GM12878 (cell line): Measurements from ENCODE around the gene HSD17B14.

Experiments used
- CREB1 ChIP-seq: IDR thresholded peaks from 2 replicates; pipeline ENCODE4 v1.6.1; 2012; ENCODE audit warnings: low read depth, mild to moderate bottlenecking, inconsistent platforms
- CTCF ChIP-seq, 3 experiments: IDR thresholded peaks in 2 of 3; conservative IDR thresholded peaks in 1 of 3; 2 replicates each; pipeline ENCODE4 v1.5.1; 2011; ENCODE audit warnings: low read depth in 3 of 3, low read length in 3 of 3, mild to moderate bottlenecking in 3 of 3, control low read depth in 2 of 3, moderate library complexity in 2 of 3, inconsistent platforms in 1 of 3, mixed read lengths in 1 of 3; ENCODE audit not compliant: control insufficient read depth in 2 of 3, insufficient read depth in 1 of 3; ENCODE audit errors: extremely low read depth in 1 of 3
- E2F4 ChIP-seq: IDR thresholded peaks from 2 replicates; pipeline ENCODE4 v1.6.1; 2012; ENCODE audit warnings: low read depth, low read length, improper control_type of control experiment
- EZH2 ChIP-seq: IDR thresholded peaks from 2 replicates; pipeline ENCODE4 v1.6.1; 2012; ENCODE audit warnings: low read depth, mild to moderate bottlenecking, control low read depth, inconsistent platforms, low read length, borderline replicate concordance; ENCODE audit not compliant: control insufficient read depth
- IKZF2 ChIP-seq, 2 experiments: fragments of 450-650 bp; IDR thresholded peaks; 2 replicates each; pipeline ENCODE4 v1.6.1; 2017; ENCODE audit warnings: mild to moderate bottlenecking in 2 of 2, moderate library complexity in 2 of 2
- MYC ChIP-seq: IDR thresholded peaks from 2 replicates; pipeline ENCODE4 v1.6.1; 2011; ENCODE audit warnings: mild to moderate bottlenecking, low read length, moderate library complexity, inconsistent platforms; ENCODE audit not compliant: insufficient read depth, insufficient replicate concordance, insufficient read length, severe bottlenecking
- POLR2A ChIP-seq: IDR thresholded peaks from 2 replicates; pipeline ENCODE4 v1.6.1; 2011; ENCODE audit warnings: low read depth, mild to moderate bottlenecking, low read length
- POLR2AphosphoS5 ChIP-seq: IDR thresholded peaks from 2 replicates; pipeline ENCODE4 v1.6.1; 2011; ENCODE audit warnings: mild to moderate bottlenecking, low read length, inconsistent platforms
- RELA ChIP-seq: fragments of 450-650 bp; IDR thresholded peaks from 2 replicates; pipeline ENCODE4 v1.8.0; 2014; ENCODE audit warnings: borderline replicate concordance; ENCODE audit not compliant: partially characterized antibody
- SIN3A ChIP-seq: IDR thresholded peaks from 2 replicates; pipeline ENCODE4 v1.6.1; 2012; ENCODE audit warnings: low read depth, low read length, improper control_type of control experiment
- SMC3 ChIP-seq: IDR thresholded peaks from 2 replicates; pipeline ENCODE4 v1.6.1; 2011; ENCODE audit warnings: low read length, improper control_type of control experiment, borderline replicate concordance
- TAF1 ChIP-seq: IDR thresholded peaks from 2 replicates; pipeline ENCODE4 v1.6.1; 2011; ENCODE audit warnings: mild to moderate bottlenecking, low read depth, low read length, borderline replicate concordance
- ZBED1 ChIP-seq: IDR thresholded peaks from 2 replicates; pipeline ENCODE4 v1.6.1; 2016; ENCODE audit warnings: borderline replicate concordance
- ZNF274 ChIP-seq: IDR thresholded peaks from one replicate; pipeline ENCODE4 v1.8.0; 2011; ENCODE audit not compliant: insufficient read length, insufficient read depth

GRCh38 chr19:48859711-48860572 lies 23.7 kb upstream of the HSD17B14 start:
- TF ChIP-seq CTCF (IDR thresholded peaks at IDR 0.05 in 2 of 3, conservative IDR thresholded peaks at IDR 0.05 in 1 of 3; ENCODE audit: control insufficient read depth in 2 of 3, extremely low read depth in 1 of 3, insufficient read depth in 1 of 3, low read depth in 3 of 3, low read length in 3 of 3): no peak
- TF ChIP-seq POLR2A: 0 out of 2 replicates have a peak, but pooled peaks have one; percentile 30
- TF ChIP-seq RELA: no peak
- TF ChIP-seq POLR2AphosphoS5: no peak
- TF ChIP-seq E2F4: no peak
- no peak for TF ChIP-seq SIN3A
- no peak for TF ChIP-seq IKZF2 (IDR thresholded peaks at IDR 0.05)
- TF ChIP-seq MYC: no peak
- no peak for TF ChIP-seq EZH2
- peak; percentile 48; the same call in 1 of the 2 replicates for TF ChIP-seq CREB1
- no peak for TF ChIP-seq ZBED1
- TF ChIP-seq ZNF274: no peak
- no peak for TF ChIP-seq TAF1
- no peak for TF ChIP-seq SMC3
